Lower leg skin (tissue), 3 donors: Measurements from ENCODE around the gene TTC12.

Experiments used
- POLR2A ChIP-seq, 2 donors: fragments of 450-650 bp; IDR thresholded peaks; one replicate each; pipeline ENCODE4 v1.6.1; 2016 to 2017; ENCODE audit warnings: antibody characterized with exemption in 2 of 2, mild to moderate bottlenecking in 1 of 2, moderate library complexity in 1 of 2
- TF ChIP-seq, protein P1 (sequence below), 3 donors: fragments of 450-650 bp; IDR thresholded peaks; one replicate each; pipeline ENCODE4 v1.5.1; 2016; ENCODE audit warnings: antibody characterized with exemption in 3 of 3, mild to moderate bottlenecking in 3 of 3, moderate library complexity in 2 of 3

DNA sequence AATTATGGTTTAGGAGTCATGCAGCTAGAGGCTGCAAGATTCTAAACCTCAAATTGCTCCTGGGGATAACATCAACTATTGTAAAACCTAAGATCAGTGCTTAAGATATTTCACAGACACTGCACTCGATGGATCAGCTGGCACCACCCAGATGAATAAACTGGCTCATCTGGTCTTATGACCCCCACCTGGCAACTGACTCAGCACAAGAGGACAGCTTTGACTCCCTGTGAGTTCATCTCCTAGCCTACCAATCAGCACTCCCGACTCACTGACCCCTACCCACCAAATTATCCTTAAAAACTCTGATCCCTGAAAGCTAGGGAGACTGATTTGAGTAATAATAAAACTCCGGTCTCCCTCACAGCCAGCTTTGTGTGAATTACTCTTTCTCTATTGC is 782 bp upstream of the TTC12 start:
- TF ChIP-seq, protein P1, sequence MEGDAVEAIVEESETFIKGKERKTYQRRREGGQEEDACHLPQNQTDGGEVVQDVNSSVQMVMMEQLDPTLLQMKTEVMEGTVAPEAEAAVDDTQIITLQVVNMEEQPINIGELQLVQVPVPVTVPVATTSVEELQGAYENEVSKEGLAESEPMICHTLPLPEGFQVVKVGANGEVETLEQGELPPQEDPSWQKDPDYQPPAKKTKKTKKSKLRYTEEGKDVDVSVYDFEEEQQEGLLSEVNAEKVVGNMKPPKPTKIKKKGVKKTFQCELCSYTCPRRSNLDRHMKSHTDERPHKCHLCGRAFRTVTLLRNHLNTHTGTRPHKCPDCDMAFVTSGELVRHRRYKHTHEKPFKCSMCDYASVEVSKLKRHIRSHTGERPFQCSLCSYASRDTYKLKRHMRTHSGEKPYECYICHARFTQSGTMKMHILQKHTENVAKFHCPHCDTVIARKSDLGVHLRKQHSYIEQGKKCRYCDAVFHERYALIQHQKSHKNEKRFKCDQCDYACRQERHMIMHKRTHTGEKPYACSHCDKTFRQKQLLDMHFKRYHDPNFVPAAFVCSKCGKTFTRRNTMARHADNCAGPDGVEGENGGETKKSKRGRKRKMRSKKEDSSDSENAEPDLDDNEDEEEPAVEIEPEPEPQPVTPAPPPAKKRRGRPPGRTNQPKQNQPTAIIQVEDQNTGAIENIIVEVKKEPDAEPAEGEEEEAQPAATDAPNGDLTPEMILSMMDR (IDR thresholded peaks at IDR 0.05), result no peak
- no peak for TF ChIP-seq POLR2A (IDR thresholded peaks at IDR 0.05)
